HG03378 (cell line): ENCODE data around the gene C4orf50.
"Not testable (repeated sequence)": the region's sequence is repeated elsewhere in the genome, so short reads cannot be mapped to it uniquely, and the experiment has no call there.

ENCODE experiments used
- ATAC-seq: cut with Tn5 transposase; IDR thresholded peaks from one replicate; pipeline ENCODE4 v1.9.1; 2021; ENCODE audit warnings: mild to moderate bottlenecking, moderate library complexity; ENCODE audit not compliant: unreplicated experiment

C4orf50 gene

DNA sequence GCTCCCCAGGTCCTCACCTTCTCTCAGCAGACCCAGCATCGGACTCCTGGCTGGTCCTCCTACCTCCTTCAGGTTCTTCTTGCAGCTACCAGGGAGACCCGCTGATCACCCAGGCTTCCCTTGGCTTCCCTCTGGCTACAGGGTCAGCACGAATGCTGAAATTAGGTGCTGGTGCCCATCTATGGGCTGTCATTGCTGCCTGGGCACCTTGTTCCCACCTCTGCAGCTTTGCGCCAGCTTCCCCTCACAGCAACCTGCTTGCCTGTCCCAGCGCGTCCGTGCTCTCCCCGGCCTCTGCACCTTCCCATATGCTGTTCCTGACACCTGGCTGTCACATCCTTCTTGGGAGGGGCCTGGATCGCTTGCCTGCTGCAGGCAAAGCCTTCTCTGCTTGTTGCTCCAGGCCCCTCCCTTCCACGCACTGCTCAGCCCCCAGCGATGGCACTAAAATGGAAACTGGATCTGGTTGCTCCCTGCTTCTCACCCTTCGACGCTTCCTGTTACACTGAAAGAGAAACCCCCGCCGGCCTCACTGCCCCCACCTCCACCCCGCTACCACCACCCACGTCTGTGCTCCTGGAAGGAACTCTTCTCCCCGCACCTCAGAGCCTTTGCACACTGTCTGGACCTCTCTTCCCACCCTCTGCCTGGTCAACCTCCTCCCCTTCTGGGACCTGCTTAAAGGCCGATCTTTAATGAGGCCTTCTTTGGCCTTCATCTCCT lies 22.2 kb downstream of the C4orf50 start:
- no peak for ATAC-seq

DNA sequence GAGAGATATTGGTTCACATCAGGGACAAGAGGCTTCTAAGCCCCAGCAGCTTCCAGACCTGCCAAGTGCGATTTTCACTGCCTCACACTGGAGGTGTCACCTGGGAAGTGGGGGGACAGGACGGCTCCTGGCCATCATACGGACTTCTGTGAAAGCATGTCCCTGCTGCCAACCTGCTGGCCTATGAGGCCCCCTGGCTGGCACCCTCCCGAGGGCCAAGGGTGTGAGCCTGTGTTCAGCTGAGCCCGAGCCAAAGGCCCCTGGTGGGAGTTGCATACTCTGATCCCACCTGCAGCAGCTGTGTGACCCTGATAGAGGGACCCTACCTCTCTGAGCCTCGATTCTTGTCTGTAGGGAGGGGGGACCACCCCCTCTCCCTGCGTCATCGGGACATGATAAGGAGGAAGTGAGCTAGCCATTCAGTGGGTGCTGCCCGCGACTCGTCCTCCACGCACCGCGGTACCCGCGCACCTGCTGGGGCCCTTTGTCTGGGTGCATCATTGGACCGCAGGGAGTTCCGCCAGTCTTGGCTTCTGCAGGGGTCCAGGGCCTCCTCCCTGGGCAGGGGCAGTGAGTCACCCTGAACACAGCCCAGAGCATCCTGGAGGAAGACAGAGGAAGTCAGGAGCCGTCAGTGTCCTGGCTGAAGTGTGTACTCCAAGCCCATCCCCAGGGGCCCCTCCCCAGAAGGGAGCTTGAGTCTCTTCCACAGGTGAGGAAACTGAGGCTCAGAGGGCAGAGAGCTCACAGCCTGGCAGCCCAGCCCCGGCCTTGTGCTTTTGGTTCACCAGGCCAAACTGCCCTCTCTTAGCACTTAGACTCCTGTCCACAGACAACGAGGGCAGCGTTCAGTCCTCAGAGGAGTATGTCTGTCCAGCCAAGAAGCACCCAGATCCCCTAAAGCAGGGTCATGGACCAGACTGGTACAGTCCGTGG lies 24.1 kb downstream of the C4orf50 start:
- ATAC-seq = no peak

DNA sequence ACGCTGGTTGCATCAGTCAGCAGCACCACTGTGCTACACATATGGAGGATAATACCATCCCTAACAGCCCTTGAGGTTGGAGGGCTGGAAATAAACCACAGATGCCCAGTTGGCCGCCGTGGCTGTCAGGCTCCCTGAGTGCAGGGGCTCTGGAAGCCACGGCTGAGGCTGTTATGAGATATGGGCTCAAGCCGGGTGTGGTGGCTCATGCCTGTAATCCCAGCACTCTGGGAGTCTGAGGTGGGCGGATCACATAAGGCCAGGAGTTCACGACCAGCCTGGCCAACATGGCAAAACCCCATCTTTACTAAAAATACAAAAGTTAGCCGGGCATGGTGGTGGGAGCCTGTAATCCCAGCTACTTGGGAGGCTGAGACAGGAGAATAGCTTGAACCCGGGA lies 24.9 kb downstream of the C4orf50 start:
- not testable (repeated sequence) for ATAC-seq

DNA sequence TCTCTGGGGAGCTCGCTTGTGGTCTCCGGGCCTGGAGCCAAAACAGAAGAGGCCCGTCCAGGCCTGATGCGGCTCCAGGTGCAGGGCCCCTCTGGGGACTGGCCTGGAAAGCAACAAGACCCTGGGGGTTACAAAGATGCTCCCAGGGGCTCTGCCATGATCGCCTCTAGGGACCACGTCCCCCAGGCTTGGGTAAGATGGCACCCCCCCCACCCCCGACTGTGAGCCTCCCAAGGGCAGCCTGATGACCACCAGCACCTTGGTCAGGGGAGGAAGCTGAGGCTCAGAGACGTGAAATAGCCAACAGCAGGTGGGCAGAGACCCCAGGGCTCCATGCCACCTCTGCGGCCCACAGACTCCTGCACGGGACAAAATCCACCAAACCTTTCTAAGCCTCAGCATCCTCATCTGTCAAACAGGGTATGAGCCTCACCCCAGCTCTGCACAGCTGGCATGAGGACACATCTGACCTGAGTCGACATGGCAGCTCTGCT lies 25.4 kb downstream of the C4orf50 start:
- no peak for ATAC-seq

DNA sequence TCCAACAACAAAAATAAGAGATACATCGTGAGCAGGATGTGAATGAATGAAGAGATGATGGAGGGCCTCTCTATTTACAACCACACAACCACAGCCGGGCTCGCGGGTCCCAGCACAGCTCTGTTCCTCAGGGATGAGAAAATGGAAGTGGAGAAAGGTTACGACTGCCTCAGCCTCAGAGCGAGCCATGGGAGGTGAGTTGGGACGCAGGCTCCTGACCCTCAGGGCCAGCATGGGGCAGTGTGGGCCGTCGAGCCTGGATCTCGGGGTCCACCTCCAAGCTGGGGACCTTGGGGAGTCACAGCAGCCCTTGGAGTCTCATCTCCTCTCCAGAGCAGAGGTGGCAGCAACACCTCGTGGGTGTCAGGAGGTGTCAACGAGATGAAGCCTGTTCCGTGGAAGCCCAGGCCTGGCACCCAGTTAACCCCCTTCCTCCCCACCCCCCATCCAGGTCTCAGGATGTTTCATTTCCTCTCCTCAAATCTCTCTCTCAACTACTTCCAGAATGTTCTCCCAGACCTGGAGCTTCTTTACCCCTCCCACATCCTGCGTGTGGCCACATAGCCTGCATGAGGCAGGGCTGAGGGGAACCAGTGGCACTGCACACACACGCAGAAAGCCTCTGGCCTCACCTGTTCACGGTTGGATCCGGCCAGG lies 25.9 kb downstream of the C4orf50 start:
- no peak for ATAC-seq

DNA sequence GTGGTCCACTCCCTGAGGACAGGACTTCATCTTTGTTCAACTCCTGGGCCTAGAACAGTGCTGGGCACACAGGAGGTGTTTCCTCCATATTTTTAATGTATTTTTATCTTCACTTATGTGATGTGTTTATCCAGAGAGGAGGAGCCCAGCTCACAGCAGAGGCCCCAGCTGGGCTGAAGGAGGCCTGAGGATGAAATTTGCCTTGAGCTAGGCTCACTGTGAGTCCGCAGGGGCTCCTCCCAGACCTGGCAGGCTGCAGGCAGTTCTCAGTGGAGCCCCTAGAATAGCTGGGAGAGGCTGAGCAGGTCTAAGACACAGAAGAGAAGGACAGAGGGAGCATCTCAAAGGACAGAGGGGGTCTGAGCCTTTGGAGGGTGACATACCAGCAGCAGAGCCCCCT lies 26.8 kb downstream of the C4orf50 start:
- ATAC-seq = no peak

DNA sequence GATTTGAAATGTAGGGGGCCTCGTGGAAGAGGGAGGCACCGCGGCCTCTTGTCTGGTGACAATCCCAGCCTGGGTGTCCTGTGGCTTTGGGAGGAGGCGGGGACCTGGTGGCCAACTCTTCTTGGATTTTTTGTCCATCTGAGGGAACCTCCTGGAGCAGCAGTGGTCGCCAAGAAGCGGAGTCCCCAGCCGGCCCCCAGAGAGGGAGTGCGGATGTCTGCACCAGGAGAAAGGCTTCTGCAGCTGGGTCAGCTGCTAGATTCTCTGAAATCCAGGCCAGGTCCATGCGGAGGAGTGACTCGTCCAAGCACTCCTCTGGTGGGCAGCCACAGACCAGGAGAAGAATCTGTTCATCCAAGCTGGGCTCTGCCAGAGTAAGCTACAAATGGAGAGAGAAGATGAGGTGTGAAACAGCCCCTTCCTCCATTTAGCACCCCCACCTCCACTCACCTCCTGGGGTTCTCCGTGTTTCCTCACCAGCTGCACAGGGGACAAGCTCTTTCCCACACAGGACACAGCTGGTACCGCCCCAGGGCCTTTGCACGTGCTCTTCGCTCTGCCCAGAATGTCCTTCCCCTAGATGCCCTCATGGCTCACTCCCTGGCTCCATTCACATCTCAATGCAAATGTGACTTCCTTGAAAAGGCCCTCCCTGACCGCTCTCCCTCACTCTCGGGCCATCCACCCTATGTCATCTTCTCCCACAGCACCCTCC lies 27.6 kb downstream of the C4orf50 start:
- no peak for ATAC-seq

DNA sequence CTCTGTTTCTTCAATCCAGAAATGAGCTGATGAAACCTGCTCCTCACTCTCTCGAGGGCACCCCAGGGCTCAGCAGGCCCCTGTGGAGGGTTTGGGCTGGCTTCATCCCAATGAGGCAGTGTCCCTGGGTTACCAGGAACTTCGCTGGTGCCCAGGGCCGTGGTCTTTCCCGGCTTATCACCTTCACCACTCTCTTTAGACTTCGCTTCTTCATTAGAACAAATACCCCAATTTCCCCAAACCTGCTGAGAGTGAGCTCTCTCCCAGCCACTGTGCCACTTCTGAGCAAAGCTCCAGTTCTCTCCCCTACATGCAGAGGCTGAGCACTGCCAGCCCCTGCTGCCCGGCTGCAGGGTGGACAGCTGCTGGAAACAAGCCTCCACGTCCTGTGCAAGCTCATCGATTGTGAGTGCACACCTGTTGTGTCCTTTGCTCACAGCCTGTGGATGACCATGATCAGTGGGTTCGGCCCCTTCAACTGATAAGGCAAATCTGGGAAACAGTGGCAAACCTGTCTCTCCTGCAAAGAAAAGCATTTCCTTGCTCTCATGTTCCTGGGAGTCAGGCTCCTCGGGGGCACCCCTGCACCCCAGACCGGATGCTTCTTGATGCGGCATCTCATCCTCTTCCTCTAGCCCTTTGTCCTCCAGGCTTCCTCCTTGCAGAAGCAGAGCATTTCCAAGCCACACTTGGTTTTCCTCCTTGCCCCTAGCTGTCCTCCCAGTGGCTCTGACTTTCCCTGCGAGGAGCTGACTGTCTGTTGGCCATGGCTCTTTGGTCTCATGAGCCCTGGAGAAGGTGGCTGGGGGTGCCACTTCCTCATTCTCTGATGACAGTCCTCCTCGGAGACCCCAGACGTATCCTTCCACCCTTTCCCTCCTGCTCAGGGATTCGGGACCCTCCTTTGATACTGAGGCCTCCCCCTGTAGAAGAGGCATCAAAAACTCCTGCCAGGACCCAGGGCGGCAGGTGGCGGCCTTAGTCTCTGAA lies 28.7 kb downstream of the C4orf50 start:
- ATAC-seq = no peak

DNA sequence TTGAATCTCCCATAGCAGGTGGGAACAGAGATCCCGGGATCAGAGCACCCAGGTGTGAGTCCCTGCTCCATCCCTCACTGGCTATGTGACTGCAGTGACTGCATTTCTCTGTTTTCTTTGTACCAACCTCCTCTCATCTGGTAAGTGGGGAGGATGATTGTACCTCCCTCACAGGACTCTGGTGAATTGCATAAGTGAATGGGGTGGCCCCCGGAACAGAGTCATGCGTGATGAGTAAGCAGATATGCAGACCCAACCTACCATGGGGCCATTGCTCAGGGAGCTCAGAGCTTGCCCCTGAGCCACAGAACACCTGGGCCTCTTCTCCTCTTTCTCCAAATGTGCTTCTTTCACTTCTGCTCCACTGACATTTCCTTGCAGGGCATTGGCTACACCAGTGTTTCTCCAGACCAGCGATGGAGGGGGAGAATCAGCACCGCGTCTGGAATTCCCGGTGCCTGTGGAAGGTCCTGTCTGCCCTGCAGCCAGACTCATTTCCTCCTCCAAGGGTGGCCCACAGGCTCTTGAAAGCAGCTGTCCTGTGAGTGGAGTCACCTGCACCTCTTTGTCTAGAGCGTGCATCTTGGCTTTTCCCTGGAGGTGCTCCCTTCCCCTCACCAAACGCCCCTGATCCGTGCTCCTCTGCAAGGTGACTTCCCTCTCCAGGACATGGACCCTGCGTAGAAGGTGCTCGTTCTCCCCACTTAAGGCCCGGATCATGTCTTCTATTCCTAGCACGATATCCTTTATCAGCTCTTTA lies 30.0 kb downstream of the C4orf50 start:
- ATAC-seq = no peak

DNA sequence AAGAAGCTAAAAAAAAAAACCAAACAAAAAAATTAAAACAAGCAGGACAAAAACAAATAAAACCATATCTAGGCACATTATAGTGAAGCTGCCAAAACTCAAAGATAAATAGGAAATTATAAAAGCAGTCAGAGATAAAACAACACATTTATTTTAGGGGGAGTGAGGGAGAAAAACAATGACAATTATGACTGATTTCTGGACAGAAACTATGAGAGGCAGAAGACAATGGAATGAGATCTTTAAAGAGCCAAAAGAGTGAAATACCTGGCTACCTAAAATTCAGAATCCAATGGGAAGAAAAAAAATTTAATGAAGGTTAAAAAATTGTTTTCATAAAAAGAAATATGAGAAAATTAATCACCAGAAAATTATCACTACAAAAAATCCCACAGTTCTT lies 33.4 kb downstream of the C4orf50 start:
- ATAC-seq = no peak

DNA sequence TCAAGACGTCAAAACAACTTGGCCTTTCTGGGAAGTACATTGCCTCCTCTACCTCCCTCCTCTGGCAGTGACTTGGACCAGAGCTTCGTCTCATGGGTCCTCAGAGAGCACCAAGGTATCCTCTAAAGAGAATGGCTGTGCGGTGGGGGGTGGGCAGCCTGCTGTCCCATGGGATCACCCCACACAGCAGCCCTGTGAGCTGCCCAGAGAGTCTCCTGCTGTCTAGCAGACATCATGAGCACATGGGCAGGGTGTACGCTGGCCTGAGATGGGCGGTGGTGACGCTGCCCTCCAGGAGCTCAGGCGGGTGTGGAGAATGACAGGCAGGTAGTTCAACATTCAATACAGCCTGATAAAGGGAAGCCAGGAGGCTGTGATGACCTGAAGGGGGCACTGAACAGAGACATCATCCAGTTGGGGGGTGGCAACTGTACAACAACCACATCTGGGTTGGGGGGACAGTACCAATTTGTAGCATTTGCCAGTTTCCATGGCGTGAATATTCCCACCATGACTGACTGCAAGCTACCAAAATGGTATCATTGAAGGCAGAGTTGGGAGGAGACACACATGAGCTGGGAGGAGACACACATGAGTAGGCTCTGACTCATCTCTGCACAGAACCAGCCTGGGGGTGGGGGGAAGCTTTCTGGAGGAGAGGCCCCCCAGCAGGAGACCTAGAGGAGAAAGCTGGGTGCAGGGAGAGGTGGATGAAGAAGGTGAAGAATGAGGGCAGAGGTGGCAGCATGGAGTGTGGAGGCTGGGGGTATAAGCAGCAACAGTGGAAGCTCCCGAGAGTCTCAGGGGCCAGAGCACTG lies 35.9 kb downstream of the C4orf50 start:
- no peak for ATAC-seq

DNA sequence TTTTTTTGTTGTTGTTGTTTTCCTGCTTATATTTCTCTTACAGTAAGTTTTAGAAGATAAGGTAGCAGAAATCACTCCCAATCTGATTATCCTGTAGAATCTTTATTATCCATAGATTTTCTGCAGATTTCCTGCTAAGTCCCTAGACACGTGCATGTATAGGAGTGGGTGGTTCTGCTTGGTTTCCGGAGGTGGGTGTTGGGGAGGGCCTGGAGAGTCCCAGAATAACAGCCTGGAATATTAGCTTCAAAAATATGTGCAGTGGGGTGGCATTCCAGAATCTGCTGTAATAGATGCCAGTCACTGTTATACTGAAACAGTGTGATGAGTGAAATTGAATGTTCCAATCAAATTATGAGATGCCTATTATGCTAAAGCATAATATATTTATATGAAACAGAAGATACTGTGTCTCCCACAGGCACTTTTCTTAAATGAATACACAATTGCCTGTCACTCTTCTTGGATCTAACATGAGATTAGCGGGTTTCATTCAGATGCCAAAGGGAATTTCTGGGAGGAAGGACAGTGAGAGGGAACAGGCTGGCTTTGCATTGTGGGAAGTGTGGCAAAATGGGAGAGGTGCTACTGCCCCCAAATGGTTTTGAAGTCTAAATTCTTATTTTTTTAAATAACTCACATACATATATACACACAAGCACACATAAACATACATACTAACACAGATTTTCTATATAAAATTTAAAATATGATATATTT lies 37.6 kb downstream of the C4orf50 start:
- no peak for ATAC-seq

DNA sequence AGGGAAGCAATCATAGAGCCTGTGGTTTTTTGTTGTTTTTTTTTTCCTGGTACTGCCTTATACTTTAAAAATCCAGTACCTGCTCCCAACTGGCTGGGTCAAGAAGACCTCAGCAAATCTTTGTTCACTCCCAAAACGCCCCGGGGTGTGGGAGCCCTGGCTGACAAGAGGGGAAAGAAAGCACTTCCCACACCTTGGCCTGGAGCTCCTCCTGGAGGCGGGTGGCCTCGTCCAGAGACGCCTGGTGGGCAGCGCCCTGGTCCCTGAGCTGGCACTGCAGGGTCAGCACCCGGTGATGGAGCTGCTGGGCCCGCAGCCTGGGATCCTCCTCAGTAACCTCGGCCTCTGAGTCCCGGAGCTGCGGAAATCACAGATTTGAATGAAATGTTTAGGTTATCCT lies 38.2 kb downstream of the C4orf50 start:
- ATAC-seq = no peak

DNA sequence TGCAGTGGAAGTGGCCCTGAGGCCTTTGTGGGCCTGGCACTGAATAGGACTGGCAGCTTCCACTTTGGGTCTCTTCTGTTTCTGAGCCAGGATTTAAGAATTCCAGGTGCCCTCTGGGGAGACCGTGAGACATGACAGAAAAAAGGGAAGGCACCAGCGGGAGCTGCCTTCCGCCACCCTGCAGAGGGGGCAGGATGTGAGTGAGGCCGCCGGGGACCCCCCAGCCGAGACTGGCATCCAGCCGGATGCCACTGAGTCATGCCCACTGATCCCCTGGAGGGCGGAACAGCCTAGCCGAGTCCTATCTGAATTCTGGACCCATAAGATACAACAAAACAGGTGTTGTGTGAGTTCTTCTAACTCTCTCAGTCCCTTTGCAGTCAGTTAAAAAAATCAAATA lies 41.3 kb downstream of the C4orf50 start:
- no peak for ATAC-seq

DNA sequence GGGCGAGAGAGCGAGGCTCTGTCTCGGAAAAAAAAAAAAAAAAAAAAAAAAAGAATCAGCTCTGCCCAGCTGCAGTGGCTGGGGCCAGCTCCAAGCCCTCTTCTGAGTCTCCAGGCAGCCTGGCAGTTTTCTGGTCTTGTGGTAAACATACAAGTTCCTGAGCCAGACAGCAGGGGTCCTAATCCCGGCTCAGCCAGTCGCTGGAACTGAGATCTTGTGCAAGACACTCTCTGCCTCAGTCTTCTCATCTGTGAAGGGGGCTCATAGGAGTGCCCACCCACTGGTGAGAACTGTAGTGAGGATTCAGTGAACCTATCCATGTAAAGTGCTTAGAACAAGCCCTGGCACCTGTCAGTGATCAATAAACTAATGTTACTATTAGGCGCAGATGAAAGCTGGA lies 41.8 kb downstream of the C4orf50 start:
- no peak for ATAC-seq

DNA sequence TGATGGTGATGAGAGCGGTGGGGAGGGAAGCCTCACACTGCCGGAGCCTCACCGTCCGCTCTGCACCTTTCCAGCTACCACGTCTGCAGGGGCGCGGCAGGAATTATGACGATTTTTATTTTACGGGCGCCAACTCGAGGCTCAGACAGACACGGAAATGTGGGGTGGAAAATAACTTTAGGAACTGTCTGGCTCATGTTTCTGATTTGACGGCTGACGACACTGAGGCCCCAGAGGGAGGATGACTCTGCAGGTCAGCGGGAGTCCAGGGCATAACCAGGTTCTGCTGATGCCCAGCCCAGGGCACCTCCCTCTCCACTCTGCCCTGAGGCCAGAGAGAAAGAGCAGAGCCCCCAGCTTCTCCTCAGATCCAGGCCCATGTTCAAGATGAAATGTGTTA lies 43.9 kb downstream of the C4orf50 start:
- no peak for ATAC-seq

DNA sequence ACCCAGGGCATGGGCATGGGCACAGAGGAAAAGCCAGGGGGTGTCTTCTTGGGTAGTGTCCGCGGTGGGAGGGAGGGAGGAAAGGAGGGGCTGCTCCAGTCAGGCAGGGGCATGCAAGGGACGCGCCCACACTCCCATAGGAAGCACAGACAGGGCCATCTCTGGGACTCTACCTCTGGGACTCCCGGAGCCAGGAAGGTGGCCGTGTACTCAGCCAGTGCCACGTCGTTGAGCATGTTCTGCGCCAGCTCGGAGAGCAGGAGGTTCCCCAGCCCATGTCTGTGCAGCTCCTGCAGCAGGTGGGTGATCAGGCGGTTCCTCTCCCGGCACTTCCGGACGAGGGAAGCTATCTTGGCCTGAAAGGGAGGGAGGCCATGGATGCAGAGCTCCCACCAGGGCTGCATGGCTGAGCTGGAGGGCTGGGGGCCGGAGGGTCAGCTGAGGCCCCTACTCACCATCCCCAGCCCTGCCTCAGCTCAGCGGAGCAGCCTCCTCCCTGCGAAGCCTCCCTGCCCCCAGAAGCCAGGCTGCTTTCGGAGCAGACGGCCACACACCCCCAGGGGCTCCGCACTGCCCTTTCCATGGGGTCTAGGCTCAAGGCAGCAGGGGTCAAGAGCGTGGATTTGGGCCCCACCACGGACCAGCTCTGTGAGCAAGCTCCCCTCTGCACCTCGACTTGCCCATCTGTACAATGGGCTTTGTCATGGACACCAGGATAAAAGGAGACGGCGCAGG lies 44.6 kb downstream of the C4orf50 start:
- ATAC-seq = no peak
